K562 (cell line): ENCODE measurements around the gene TTLL8. TPM values are rescaled to one million over a fixed set of nuclear protein-coding genes. Genes with fewer than 3 reads are reported as not detected.

ENCODE experiments used
- ATAC-seq: fragments of 200-7000 bp; cut with Tn5 transposase; 3 replicates; pipeline ENCODE4 v1.9.1; 2020; ENCODE audit warnings: moderate library complexity
- BruUV-seq: library from RNA; stranded (reverse); fragments of 400-500 nt; replicated peaks from 2 replicates; lab custom pipeline; 2021; lab: Mats Ljungman, UMichigan
- CTCF ChIA-PET: fragments of 300-600 bp; formaldehyde crosslinking; extraction: SDS; loops from one replicate; lab custom pipeline; 2021; ENCODE audit warnings: low intra/inter-chr PET ratio; lab: Yijun Ruan, JAX
- POLR2A ChIA-PET: fragments of 300-600, 350-650 bp; sonication (Branson Sonifier 250); formaldehyde crosslinking; extraction: SDS; loops from one replicate; lab custom pipeline; 2021; ENCODE audit warnings: antibody characterized with exemption, inconsistent platforms; lab: Yijun Ruan, JAX
- DNase-seq, 4 experiments: peaks; one replicate each; pipeline versions ENCODE4 v3.0.0 to v3.0.0-alpha.2; 2011 to 2018; ENCODE audit warnings: low spot score in 3 of 4, mixed read lengths in 3 of 4; ENCODE audit errors: extremely low read depth in 1 of 4
- FAIRE-seq: peaks from 2 replicates; lab custom pipeline; 2011; peaks lifted over from hg19 to GRCh38; lab: Jason Lieb, UNC
- H2AFZ ChIP-seq: 2 replicates; pipeline ENCODE4 v1.6.0; 2011; ENCODE audit warnings: low read depth, low read length, control low read depth, inconsistent platforms
- H3K27ac ChIP-seq: fragments of 200-600 bp; 3 replicates; pipeline ENCODE4 v1.8.0; 2011; ENCODE audit warnings: low read depth, mild to moderate bottlenecking, control low read depth, inconsistent platforms, low read length, moderate library complexity, mixed read lengths; ENCODE audit errors: extremely low read depth
- H3K27me3 ChIP-seq, 2 experiments: fragments of 300-600 bp in 1 of 2; 2 replicates in 1 of 2; 3 replicates in 1 of 2; pipeline versions ENCODE4 v1.6.0 to v1.8.0; 2011; ENCODE audit warnings: inconsistent platforms in 2 of 2, low read length in 2 of 2, mild to moderate bottlenecking in 1 of 2, mixed read lengths in 1 of 2, moderate library complexity in 1 of 2; ENCODE audit not compliant: control insufficient read depth in 2 of 2, insufficient read depth in 2 of 2
- H3K36me3 ChIP-seq: fragments of 300-600 bp; 3 replicates; pipeline ENCODE4 v1.8.0; 2011; ENCODE audit warnings: mild to moderate bottlenecking, low read length, inconsistent platforms; ENCODE audit not compliant: control insufficient read depth, insufficient read depth
- H3K4me1 ChIP-seq, 2 experiments: fragments of 200-600 bp in 1 of 2; replicated peaks in 1 of 2; 2 replicates in 1 of 2; 3 replicates in 1 of 2; pipeline versions ENCODE4 v1.5.1 to v1.8.0; 2011; ENCODE audit warnings: inconsistent platforms in 2 of 2, low read length in 2 of 2, mild to moderate bottlenecking in 1 of 2, mixed read lengths in 1 of 2, moderate library complexity in 1 of 2; ENCODE audit not compliant: control insufficient read depth in 2 of 2, insufficient read depth in 2 of 2
- H3K4me2 ChIP-seq: 2 replicates; pipeline ENCODE4 v1.6.1; 2011; ENCODE audit warnings: low read length, control low read depth, inconsistent platforms, mixed read lengths; ENCODE audit not compliant: insufficient read depth
- H3K4me3 ChIP-seq: fragments of 200-600 bp; sonication (generic), shearing (Covaris generic); 2 replicates; pipeline ENCODE4 v1.5.1; 2016; ENCODE audit warnings: control low read depth, inconsistent platforms
- H3K79me2 ChIP-seq: fragments of 200-600 bp; 3 replicates; pipeline ENCODE4 v1.8.0; 2011; ENCODE audit warnings: low read length, inconsistent platforms; ENCODE audit not compliant: control insufficient read depth, insufficient read depth
- H3K9ac ChIP-seq, 2 experiments: 2 replicates each; pipeline versions ENCODE4 v1.6.0 to v1.6.1; 2011; ENCODE audit warnings: low read depth in 2 of 2, low read length in 2 of 2, control low read depth in 1 of 2, inconsistent platforms in 1 of 2, mild to moderate bottlenecking in 1 of 2, mixed read lengths in 1 of 2; ENCODE audit not compliant: insufficient read depth in 1 of 2
- H3K9me1 ChIP-seq: one replicate; pipeline ENCODE4 v1.6.0; 2011; ENCODE audit warnings: inconsistent platforms, mild to moderate bottlenecking, low read length, moderate library complexity; ENCODE audit not compliant: control insufficient read depth, insufficient read depth
- H3K9me3 ChIP-seq: replicated peaks from 2 replicates; pipeline ENCODE4 v1.5.1; 2011; ENCODE audit warnings: low read depth, low read length, inconsistent platforms; ENCODE audit not compliant: control insufficient read depth, insufficient read depth
- H4K20me1 ChIP-seq: replicated peaks from 2 replicates; pipeline ENCODE4 v1.6.1; 2011; ENCODE audit warnings: low read length, inconsistent platforms, mixed read lengths; ENCODE audit not compliant: control insufficient read depth, insufficient read depth
- ARID3B ChIP-seq: fragments of 250-450 bp; sonication (Bioruptor Pico); IDR thresholded peaks from 2 replicates; pipeline ENCODE4 v1.4.0; 2020; ENCODE audit warnings: borderline replicate concordance
- BCLAF1 ChIP-seq, 2 experiments: fragments of 450-650 bp in 1 of 2; IDR thresholded peaks; 2 replicates each; pipeline ENCODE4 v1.6.1; 2011 to 2017; ENCODE audit warnings: low read depth in 2 of 2, antibody characterized with exemption in 1 of 2, borderline replicate concordance in 1 of 2, low read length in 1 of 2, mild to moderate bottlenecking in 1 of 2, mixed read lengths in 1 of 2; ENCODE audit not compliant: control insufficient read depth in 1 of 2
- BDP1 ChIP-seq: IDR thresholded peaks from 3 replicates; pipeline ENCODE4 v1.6.1; 2011; ENCODE audit not compliant: insufficient read length, insufficient read depth
- C11orf30 ChIP-seq: fragments of 450-650 bp; IDR thresholded peaks from 2 replicates; pipeline ENCODE4 v1.6.1; 2016; ENCODE audit warnings: low read depth, mild to moderate bottlenecking
- COPS2 ChIP-seq: fragments of 450-650 bp; conservative IDR thresholded peaks from 2 replicates; pipeline ENCODE4 v1.6.1; 2016; ENCODE audit warnings: mild to moderate bottlenecking, moderate library complexity
- GTF2B ChIP-seq: IDR thresholded peaks from 2 replicates; pipeline ENCODE4 v1.6.1; 2011; ENCODE audit not compliant: insufficient read length; ENCODE audit errors: extremely low read depth
- RCOR1 ChIP-seq, 2 experiments: IDR thresholded peaks; 2 replicates each; pipeline ENCODE4 v1.6.1; 2012; ENCODE audit warnings: low read depth in 2 of 2, low read length in 2 of 2, borderline replicate concordance in 1 of 2, improper control_type of control experiment in 1 of 2
- TRIM24 ChIP-seq, 2 experiments: fragments of 450-650 bp; IDR thresholded peaks; 2 replicates each; pipeline ENCODE4 v1.6.1; 2016
- ZBTB11 ChIP-seq, 3 experiments: fragments of 200-800 bp in 1 of 3; fragments of 250-450 bp in 1 of 3; fragments of 450-650 bp in 1 of 3; sonication (Bioruptor Pico) in 1 of 3; sonication (Bioruptor generic) in 1 of 3; formaldehyde crosslinking in 1 of 3; IDR thresholded peaks; 2 replicates each; pipeline versions ENCODE4 v1.6.1 to v1.8.0; 2016 to 2022; ENCODE audit warnings: mild to moderate bottlenecking in 2 of 3, missing genetic modification characterization in 2 of 3, missing compliant biosample characterization in 1 of 3, moderate library complexity in 1 of 3
- ZBTB8A ChIP-seq: fragments of 450-650 bp; IDR thresholded peaks from 2 replicates; pipeline ENCODE4 v1.6.1; 2018; ENCODE audit warnings: mild to moderate bottlenecking, moderate library complexity; ENCODE audit not compliant: partially characterized antibody
- ZNF124 ChIP-seq: sonication (generic); formaldehyde crosslinking; IDR thresholded peaks from 2 replicates; pipeline ENCODE4 v1.8.1; 2022; ENCODE audit warnings: missing genetic modification reagents
- ZNF165 ChIP-seq: fragments of 250-450 bp; sonication (Bioruptor Pico); IDR thresholded peaks from 2 replicates; pipeline ENCODE4 v1.4.0; 2020; ENCODE audit warnings: borderline replicate concordance
- WGBS: fragments of 100-300 bp; shearing (Covaris generic); methylation state at CpG from one replicate; pipeline ENCODE4 v1.1.6; 2016; ENCODE audit warnings: low coverage, mixed read lengths; ENCODE audit not compliant: insufficient coverage; ENCODE audit errors: missing lambda C conversion rate; 5-methylcytosine and 5-hydroxymethylcytosine counted together
- in situ Hi-C: fragments of 300-500 bp; cut with MboI; formaldehyde crosslinking; loops from 4 replicates; pipeline ENCODE4 v1.15.0; 2018; ENCODE audit warnings: inconsistent platforms, mixed read lengths
- intact Hi-C: fragments of 100-400 bp; cut with micrococcal nuclease; formaldehyde crosslinking; loops from 2 replicates; pipeline ENCODE4 v1.14.2; 2022
- polyA plus RNA-seq, 8 experiments: library from polyadenylated mRNA; depleted of rRNA in 4 of 8; stranded (reverse) in 5 of 8; unstranded in 3 of 8; fragments of >200 nt; fragmentation: Nextera tagmentation in 2 of 8; fragmentation: Illumina TruSeq in 1 of 8; extraction: Ambion mirVana in 2 of 8; extraction: Trizol in 1 of 8; gene quantifications; 2 replicates each; pipeline versions ENCODE4 v1.2.1 to v1.2.3, GENCODE V29; 2011 to 2014; ENCODE audit warnings: inconsistent platforms in 1 of 8, missing spikeins in 1 of 8
- total RNA-seq, 7 experiments: library from RNA; depleted of rRNA in 6 of 7; stranded (reverse); fragments of >200 nt in 6 of 7; fragmentation: Illumina TruSeq in 2 of 7; extraction: Trizol in 2 of 7; gene quantifications; 2 replicates each; pipeline versions ENCODE4 v1.2.1 to v1.2.3, GENCODE V29; 2011 to 2021; ENCODE audit warnings: low replicate concordance in 1 of 7

The TTLL8 gene
- total and polyA plus RNA-seq, 9 of the 15 experiments (the other 6 are each of a cell fraction or from before 2014, with no cell fraction given): not detected

GRCh38 chr22:50041361-50042065, 16.6 kb downstream of the TTLL8 start:
- no peak overlapping the region for H3K27ac ChIP-seq
- no peak overlapping the region for H3K4me3 ChIP-seq
- DNase-seq: no peak
- in situ Hi-C loops: no loop called here
- H2AFZ ChIP-seq: no peak overlapping the region
- CTCF ChIA-PET: no interaction called here
- POLR2A ChIA-PET: no interaction called here
- WGBS: 2% methylated on average over 13 of the region's 17 CpGs
- 0 out of 2 replicates have a peak, but pooled peaks cover 3% of the 10 kb centered on the region for H4K20me1 ChIP-seq
- peaks cover 2 to 47% of the 10 kb centered on the region in 2 experiments; a peak in 3 of 5 replicates for H3K27me3 ChIP-seq
- no peaks in the 10 kb centered on the region for H3K9me3 ChIP-seq
- ATAC-seq: no peak
- peaks cover 0 to 19% of the 10 kb centered on the region in 2 experiments; a peak in 2 of 5 replicates for H3K4me1 ChIP-seq
- no peak for FAIRE-seq
- intact Hi-C loops: no loop called here
- no peaks in the 10 kb centered on the region for H3K9me1 ChIP-seq
- H3K36me3 ChIP-seq: no peaks in the 10 kb centered on the region
- H3K79me2 ChIP-seq: no peaks in the 10 kb centered on the region
- no peak overlapping the region for H3K4me2 ChIP-seq
- no TSS peak for BruUV-seq
- H3K9ac ChIP-seq: no peak overlapping the region
- TF ChIP-seq ZBTB11 (CRISPR knock-in tag; IDR thresholded peaks at IDR 0.05) (no peak), RCOR1 (IDR thresholded peaks at IDR 0.05; ENCODE audit: borderline replicate concordance in 1 of 2, low read depth in 2 of 2, low read length in 2 of 2) (no peak), COPS2 (no peak), ZNF165 (CRISPR knock-in tag) (no peak), ZNF124 (CRISPR knock-in tag) (no peak), ARID3B (no peak), BCLAF1 (IDR thresholded peaks at IDR 0.05; ENCODE audit: borderline replicate concordance in 1 of 2, control insufficient read depth in 1 of 2, low read depth in 2 of 2, low read length in 1 of 2) (no peak), ZBTB8A (no peak), BDP1 (no peak), GTF2B (no peak), C11orf30 (no peak), TRIM24 (IDR thresholded peaks at IDR 0.05) (no peak)
